PC-9 (cell line): ENCODE data around the gene HPN.

Source experiments
- EZH2 ChIP-seq: fragments of 200-600 bp; sonication (generic); IDR thresholded peaks from 2 replicates; pipeline ENCODE4 v1.8.0; 2017; ENCODE audit warnings: antibody characterized with exemption, low read depth
- TF ChIP-seq, protein P1 (sequence below): fragments of 200-600 bp; sonication (generic); conservative IDR thresholded peaks from 2 replicates; pipeline ENCODE4 v1.6.1; 2017; ENCODE audit warnings: mixed run types, antibody characterized with exemption, mild to moderate bottlenecking, moderate library complexity

DNA sequence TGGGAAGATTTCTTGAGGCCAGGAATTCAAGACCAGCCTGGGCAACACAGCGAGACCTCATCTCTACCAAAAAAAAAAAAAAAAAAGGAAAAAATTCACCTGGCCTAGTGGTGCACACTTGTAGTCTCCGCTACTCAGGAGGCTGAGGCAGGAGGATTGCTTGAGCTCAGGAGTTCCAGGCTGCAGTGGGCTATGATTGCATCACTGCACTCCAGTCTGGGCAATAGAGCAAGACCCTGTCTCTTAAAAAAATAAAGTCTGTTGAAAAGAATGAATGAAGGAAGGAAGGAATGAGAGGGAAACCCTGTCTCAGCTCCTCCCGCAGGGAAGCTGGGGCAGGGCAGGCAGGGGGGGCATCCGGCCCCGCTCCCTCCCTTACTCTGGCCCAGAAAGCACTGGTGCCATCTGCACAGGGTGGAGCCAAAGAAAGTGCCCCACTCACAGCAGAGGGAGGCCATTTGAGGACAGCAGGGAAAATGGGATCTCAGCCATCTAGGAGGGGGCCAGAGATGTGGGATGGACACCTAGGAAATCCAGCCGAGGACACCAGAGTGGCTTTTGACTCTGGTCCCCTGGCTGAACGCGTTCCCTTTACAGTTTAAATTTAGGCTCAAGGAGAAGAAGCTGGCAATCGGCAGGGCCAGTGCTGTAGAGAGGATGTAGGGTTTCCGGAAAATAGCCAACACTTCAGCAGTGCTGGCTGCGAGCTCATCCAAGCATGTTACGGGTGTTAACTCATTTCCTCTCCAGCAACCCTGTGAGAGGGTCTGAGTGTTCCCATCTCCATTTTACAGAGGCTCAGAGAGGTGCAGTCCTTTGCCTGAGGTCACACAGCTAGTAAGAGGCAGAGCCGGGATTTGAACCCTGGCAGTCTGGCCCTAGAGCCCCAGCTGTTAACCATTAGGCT, 3.6 kb upstream of the HPN start:
- TF ChIP-seq, protein P1, sequence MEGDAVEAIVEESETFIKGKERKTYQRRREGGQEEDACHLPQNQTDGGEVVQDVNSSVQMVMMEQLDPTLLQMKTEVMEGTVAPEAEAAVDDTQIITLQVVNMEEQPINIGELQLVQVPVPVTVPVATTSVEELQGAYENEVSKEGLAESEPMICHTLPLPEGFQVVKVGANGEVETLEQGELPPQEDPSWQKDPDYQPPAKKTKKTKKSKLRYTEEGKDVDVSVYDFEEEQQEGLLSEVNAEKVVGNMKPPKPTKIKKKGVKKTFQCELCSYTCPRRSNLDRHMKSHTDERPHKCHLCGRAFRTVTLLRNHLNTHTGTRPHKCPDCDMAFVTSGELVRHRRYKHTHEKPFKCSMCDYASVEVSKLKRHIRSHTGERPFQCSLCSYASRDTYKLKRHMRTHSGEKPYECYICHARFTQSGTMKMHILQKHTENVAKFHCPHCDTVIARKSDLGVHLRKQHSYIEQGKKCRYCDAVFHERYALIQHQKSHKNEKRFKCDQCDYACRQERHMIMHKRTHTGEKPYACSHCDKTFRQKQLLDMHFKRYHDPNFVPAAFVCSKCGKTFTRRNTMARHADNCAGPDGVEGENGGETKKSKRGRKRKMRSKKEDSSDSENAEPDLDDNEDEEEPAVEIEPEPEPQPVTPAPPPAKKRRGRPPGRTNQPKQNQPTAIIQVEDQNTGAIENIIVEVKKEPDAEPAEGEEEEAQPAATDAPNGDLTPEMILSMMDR = no peak
- no peak for TF ChIP-seq EZH2
